PC-3 (cell line): Measurements from ENCODE around the gene COA1. TPM values are rescaled to one million over a fixed set of nuclear protein-coding genes. Genes with fewer than 3 reads are reported as not detected.
"Not testable (repeated sequence)": the region's sequence is repeated elsewhere in the genome, so short reads cannot be mapped to it uniquely, and the experiment has no call there.

Experiments used
- ATAC-seq: fragments of 200-7000 bp; cut with Tn5 transposase; 2 replicates; pipeline ENCODE4 v1.9.1; 2020; ENCODE audit warnings: mild to moderate bottlenecking, moderate library complexity
- BruUV-seq: library from RNA; stranded (reverse); fragments of 400-500 nt; replicated peaks from 2 replicates; lab custom pipeline; 2021; lab: Mats Ljungman, UMichigan
- CTCF ChIA-PET: fragments of 300-600 bp; sonication (Branson Sonifier 250); formaldehyde crosslinking; loops from one replicate; lab custom pipeline; 2022; ENCODE audit warnings: antibody characterized with exemption; lab: Charles Lee
- POLR2A ChIA-PET: fragments of 300-600 bp; sonication (Branson Sonifier 250); formaldehyde crosslinking; loops from one replicate; lab custom pipeline; 2022; ENCODE audit warnings: antibody characterized with exemption; ENCODE audit not compliant: unreplicated experiment; lab: Charles Lee
- DNase-seq: peaks from one replicate; pipeline ENCODE4 v3.0.0-alpha.2; 2015
- H2AFZ ChIP-seq: fragments of 300-600 bp; sonication (generic); 2 replicates; pipeline ENCODE4 v1.6.0; 2016; ENCODE audit warnings: antibody characterized with exemption, low read length
- H3F3A ChIP-seq: fragments of 300-600 bp; sonication (generic); one replicate; pipeline ENCODE4 v1.6.0; 2017; ENCODE audit warnings: antibody characterized with exemption, low read length, control low read depth, mild to moderate bottlenecking; ENCODE audit not compliant: unreplicated experiment
- H3K27ac ChIP-seq: fragments of 300-600 bp; sonication (generic); 2 replicates; pipeline ENCODE4 v1.5.1; 2016; ENCODE audit warnings: mild to moderate bottlenecking, low read length
- H3K27me3 ChIP-seq: fragments of 300-600 bp; sonication (generic); 2 replicates; pipeline ENCODE4 v1.6.1; 2016; ENCODE audit warnings: low read length, mixed read lengths
- H3K36me3 ChIP-seq: fragments of 300-600 bp; sonication (generic); 2 replicates; pipeline ENCODE4 v1.6.1; 2016; ENCODE audit warnings: low read depth, mixed run types, low read length, mixed read lengths
- H3K4me1 ChIP-seq: fragments of 300-600 bp; sonication (generic); 2 replicates; pipeline ENCODE4 v1.5.1; 2016; ENCODE audit warnings: low read length; ENCODE audit not compliant: insufficient read depth
- H3K4me2 ChIP-seq: fragments of 300-600 bp; sonication (generic); 2 replicates; pipeline ENCODE4 v1.6.0; 2016; ENCODE audit warnings: low read length
- H3K4me3 ChIP-seq: fragments of 300-600 bp; sonication (generic); 2 replicates; pipeline ENCODE4 v1.5.1; 2016; ENCODE audit warnings: mild to moderate bottlenecking, low read length, mixed read lengths
- H3K79me2 ChIP-seq: fragments of 300-600 bp; sonication (generic); 2 replicates; pipeline ENCODE4 v1.6.1; 2017; ENCODE audit warnings: low read length, mixed read lengths
- H3K9ac ChIP-seq: fragments of 300-600 bp; sonication (generic); 2 replicates; pipeline ENCODE4 v1.6.0; 2016; ENCODE audit warnings: mild to moderate bottlenecking, low read length
- H3K9me2 ChIP-seq: fragments of 300-600 bp; sonication (generic); replicated peaks from 2 replicates; pipeline ENCODE4 v1.6.1; 2016; ENCODE audit warnings: mixed run types, low read length, mixed read lengths
- H3K9me3 ChIP-seq: fragments of 300-600 bp; sonication (generic); 2 replicates; pipeline ENCODE4 v1.6.1; 2016; ENCODE audit warnings: low read length, mixed read lengths
- H4K20me1 ChIP-seq: fragments of 300-600 bp; sonication (generic); 2 replicates; pipeline ENCODE4 v1.6.1; 2016; ENCODE audit warnings: low read length, mixed read lengths
- EZH2 ChIP-seq: fragments of 300-600 bp; sonication (generic); IDR thresholded peaks from one replicate; pipeline ENCODE4 v1.6.1; 2017; ENCODE audit warnings: antibody characterized with exemption, mild to moderate bottlenecking, low read length; ENCODE audit not compliant: unreplicated experiment
- EZH2phosphoT487 ChIP-seq: fragments of 300-600 bp; sonication (generic); IDR thresholded peaks from 2 replicates; pipeline ENCODE4 v1.6.1; 2018; ENCODE audit warnings: mild to moderate bottlenecking, antibody characterized with exemption, low read length, borderline replicate concordance
- intact Hi-C: fragments of 100-400 bp; cut with micrococcal nuclease; formaldehyde crosslinking; loops from 2 replicates; pipeline ENCODE4 v1.9.0; 2023
- total RNA-seq: library from RNA; depleted of rRNA; stranded (reverse); fragments of >200 nt; gene quantifications from 2 replicates; pipeline ENCODE4 v1.2.3, GENCODE V29; 2014
- TF ChIP-seq, protein P1 (sequence below): fragments of 300-600 bp; sonication (generic); conservative IDR thresholded peaks from 2 replicates; pipeline ENCODE4 v1.5.1; 2017; ENCODE audit warnings: antibody characterized with exemption, low read depth, mild to moderate bottlenecking, low read length

Gene COA1
- total RNA-seq, 1 experiment from 2014 or later: 82.0 TPM

DNA sequence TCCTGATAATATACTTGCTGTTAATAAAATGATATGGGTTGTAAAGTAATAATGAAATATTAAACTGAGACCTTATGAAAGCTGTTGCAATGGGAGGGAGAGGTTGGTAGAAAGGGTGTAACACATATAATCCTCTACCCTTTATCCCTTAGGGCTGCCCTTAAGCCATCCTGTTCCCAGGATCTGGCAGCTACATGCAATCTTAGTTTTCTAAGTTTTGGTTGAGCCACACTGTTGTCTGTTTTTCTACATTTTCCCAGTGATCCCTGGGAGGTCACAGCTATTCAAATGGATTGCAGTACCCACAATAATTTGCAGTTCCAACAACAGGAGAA lies 6.3 kb downstream of the COA1 start:
- Histone ChIP-seq H4K20me1 (peaks cover 17% of the 10 kb centered on the region), H3K4me3 (no peak overlapping the region), H3K27me3 (no peaks in the 10 kb centered on the region), H3F3A (no peaks in the 10 kb centered on the region), H3K9me2 (no peaks in the 10 kb centered on the region), H3K27ac (no peak overlapping the region), H3K4me1 (peaks cover 19% of the 10 kb centered on the region), H2AFZ (no peak overlapping the region), H3K9me3 (no peaks in the 10 kb centered on the region), H3K9ac (no peak overlapping the region), H3K36me3 (peaks cover 7% of the 10 kb centered on the region; the same call in 1 of the 2 replicates), H3K79me2 (peaks cover 100% of the 10 kb centered on the region), H3K4me2 (no peak overlapping the region)
- CTCF ChIA-PET: interaction anchor here (2.9 kb wide), 1 partner anchor 140 kb away, joined by 50 read pairs; the partner anchor contains the start of gene STK17A
- POLR2A ChIA-PET: no interaction called here
- intact Hi-C loops: loop anchor here (10.0 kb wide), 1 partner anchor 788 kb away; the partner anchor contains the start of genes MRPL32 and PSMA2
- no TSS peak for BruUV-seq
- no peak for DNase-seq
- TF ChIP-seq, protein P1, sequence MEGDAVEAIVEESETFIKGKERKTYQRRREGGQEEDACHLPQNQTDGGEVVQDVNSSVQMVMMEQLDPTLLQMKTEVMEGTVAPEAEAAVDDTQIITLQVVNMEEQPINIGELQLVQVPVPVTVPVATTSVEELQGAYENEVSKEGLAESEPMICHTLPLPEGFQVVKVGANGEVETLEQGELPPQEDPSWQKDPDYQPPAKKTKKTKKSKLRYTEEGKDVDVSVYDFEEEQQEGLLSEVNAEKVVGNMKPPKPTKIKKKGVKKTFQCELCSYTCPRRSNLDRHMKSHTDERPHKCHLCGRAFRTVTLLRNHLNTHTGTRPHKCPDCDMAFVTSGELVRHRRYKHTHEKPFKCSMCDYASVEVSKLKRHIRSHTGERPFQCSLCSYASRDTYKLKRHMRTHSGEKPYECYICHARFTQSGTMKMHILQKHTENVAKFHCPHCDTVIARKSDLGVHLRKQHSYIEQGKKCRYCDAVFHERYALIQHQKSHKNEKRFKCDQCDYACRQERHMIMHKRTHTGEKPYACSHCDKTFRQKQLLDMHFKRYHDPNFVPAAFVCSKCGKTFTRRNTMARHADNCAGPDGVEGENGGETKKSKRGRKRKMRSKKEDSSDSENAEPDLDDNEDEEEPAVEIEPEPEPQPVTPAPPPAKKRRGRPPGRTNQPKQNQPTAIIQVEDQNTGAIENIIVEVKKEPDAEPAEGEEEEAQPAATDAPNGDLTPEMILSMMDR: no peak
- TF ChIP-seq EZH2 (no peak), EZH2phosphoT487 (no peak)
- ATAC-seq: no peak

DNA sequence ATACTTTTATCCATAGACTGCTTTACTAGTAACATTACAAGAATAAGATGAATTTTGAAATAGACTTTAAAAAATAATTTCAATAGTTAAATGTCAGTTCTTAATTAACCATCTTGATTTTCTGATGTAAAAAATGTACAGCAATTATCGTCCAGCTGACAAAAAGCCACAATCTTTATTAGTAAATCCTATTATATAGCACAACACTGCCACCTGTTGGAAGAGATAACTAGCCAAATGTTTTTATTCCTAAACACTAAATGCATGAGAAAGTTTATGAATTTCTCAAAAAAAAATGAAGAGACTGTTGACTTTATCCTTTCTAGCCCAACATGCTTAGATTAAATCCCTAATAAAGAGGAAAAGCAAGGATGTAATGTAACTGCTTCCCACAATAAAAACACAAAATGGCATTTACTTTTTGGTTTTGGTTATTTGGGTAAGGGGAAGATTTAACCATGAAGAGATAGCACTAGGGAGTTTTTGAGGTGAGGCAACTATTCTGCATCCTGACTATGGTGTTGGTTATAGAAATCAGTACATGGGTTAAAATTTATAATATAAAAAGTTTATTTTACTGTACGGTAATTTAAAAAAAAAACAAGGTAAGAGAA lies 8.0 kb downstream of the COA1 start:
- no peak overlapping the region for H3K9ac ChIP-seq
- 0 out of 2 replicates have a peak, but pooled peaks have one; percentile 29 for ATAC-seq
- peaks cover 11% of the 10 kb centered on the region; the same call in 1 of the 2 replicates for H3K36me3 ChIP-seq
- CTCF ChIA-PET: interaction anchor here (0.5 to 2.9 kb wide), 5 partner anchors 21 to 264 kb away, joined by 3 to 50 read pairs (median 4); partner anchors contain the start of gene STK17A
- peaks cover 11% of the 10 kb centered on the region for H4K20me1 ChIP-seq
- TF ChIP-seq, protein P1: peak; percentile 80
- TF ChIP-seq EZH2phosphoT487 (no peak), EZH2 (no peak)
- no peaks in the 10 kb centered on the region for H3K9me3 ChIP-seq
- POLR2A ChIA-PET: interaction anchor here (0.6 to 1.0 kb wide), 4 partner anchors 11 to 814 kb away, joined by 4 to 20 read pairs (median 5); partner anchors contain the start of gene STK17A
- peaks cover 100% of the 10 kb centered on the region for H3K79me2 ChIP-seq
- H3K4me3 ChIP-seq: no peak overlapping the region
- no peak overlapping the region for H2AFZ ChIP-seq
- no peaks in the 10 kb centered on the region for H3K9me2 ChIP-seq
- BruUV-seq: no TSS peak
- DNase-seq: peak; percentile 69
- H3K4me2 ChIP-seq: no peak overlapping the region
- H3K27ac ChIP-seq: no peak overlapping the region
- intact Hi-C loops: loop anchor here (1.0 to 10.0 kb wide), 3 partner anchors 20 to 786 kb away; partner anchors contain the start of genes MRPL32 and PSMA2
- H3K27me3 ChIP-seq: no peaks in the 10 kb centered on the region
- H3F3A ChIP-seq: no peaks in the 10 kb centered on the region
- H3K4me1 ChIP-seq: peaks cover 7% of the 10 kb centered on the region

DNA sequence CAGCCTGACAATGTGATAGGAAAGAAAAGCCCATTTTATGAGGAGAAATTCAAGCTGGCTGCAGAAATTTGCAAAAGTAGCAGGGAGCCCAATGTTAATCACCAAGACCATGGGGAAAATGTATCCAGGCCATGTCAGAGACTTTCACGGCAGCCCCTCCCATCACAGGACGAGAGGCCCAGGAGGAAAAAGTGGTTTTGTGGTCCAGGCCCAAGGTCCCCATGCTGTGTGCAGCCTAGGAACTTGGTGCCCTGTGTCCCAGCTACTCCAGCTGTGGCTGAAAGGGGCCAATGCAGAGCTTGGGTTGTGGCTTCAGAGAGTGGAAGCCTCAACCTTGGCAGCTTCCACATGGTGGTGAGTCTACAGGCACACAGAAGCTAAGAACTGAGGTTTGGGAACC lies 12.7 kb downstream of the COA1 start:
- no TSS peak for BruUV-seq
- no peak for DNase-seq
- POLR2A ChIA-PET: no interaction called here
- Histone ChIP-seq H2AFZ (no peak overlapping the region), H3K9me2 (no peaks in the 10 kb centered on the region), H3K9ac (no peak overlapping the region), H3K4me1 (peaks cover 7% of the 10 kb centered on the region), H3K27ac (no peak overlapping the region), H3F3A (no peaks in the 10 kb centered on the region), H3K36me3 (peaks cover 11% of the 10 kb centered on the region; the same call in 1 of the 2 replicates), H4K20me1 (peaks cover 8% of the 10 kb centered on the region), H3K4me2 (no peak overlapping the region), H3K79me2 (peaks cover 92% of the 10 kb centered on the region), H3K4me3 (no peak overlapping the region), H3K27me3 (no peaks in the 10 kb centered on the region), H3K9me3 (no peaks in the 10 kb centered on the region)
- ATAC-seq: no peak
- CTCF ChIA-PET: no interaction called here
- TF ChIP-seq EZH2 (no peak), EZH2phosphoT487 (no peak)
- TF ChIP-seq, protein P1: no peak
- intact Hi-C loops: no loop called here

DNA sequence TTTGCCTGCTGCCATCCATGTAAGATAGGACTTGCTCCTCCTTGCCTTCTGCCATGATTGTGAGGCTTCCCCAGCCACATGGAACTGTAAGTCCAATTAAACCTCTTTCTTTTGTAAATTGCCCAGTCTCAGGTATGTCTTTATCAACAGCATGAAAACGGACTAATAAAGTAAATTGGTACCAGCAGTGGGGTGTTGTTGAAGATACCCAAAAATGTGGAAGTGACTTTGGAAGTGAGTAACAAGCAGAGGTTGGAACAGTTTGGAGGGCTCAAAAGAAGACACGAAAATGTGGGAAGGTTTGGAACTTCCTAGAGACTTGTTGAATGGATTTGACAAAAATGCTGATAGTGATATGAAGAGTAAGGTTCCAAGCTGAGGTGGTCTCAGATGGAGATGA lies 13.4 kb downstream of the COA1 start:
- H3K27me3 ChIP-seq, CTCF ChIA-PET, POLR2A ChIA-PET, H3F3A ChIP-seq, BruUV-seq, H2AFZ ChIP-seq, H3K27ac ChIP-seq, H3K4me1 ChIP-seq, H3K9me2 ChIP-seq, ATAC-seq, H3K4me2 ChIP-seq, DNase-seq, H4K20me1 ChIP-seq, H3K9ac ChIP-seq, H3K9me3 ChIP-seq, H3K4me3 ChIP-seq, intact Hi-C loops: not testable (repeated sequence)
- Histone ChIP-seq H3K36me3 (peaks cover 11% of the 10 kb centered on the region; the same call in 1 of the 2 replicates), H3K79me2 (peaks cover 92% of the 10 kb centered on the region)
